K562 (cell line): ENCODE data around the gene ATG4D. TPM values are rescaled to one million over a fixed set of nuclear protein-coding genes. Genes with fewer than 3 reads are reported as not detected.

Source experiments
- DPF2 ChIP-seq: fragments of 450-650 bp; IDR thresholded peaks from 2 replicates; pipeline ENCODE4 v1.6.1; 2016
- HMG20B ChIP-seq: fragments of 250-450 bp; sonication (Bioruptor Pico); IDR thresholded peaks from 2 replicates; pipeline ENCODE4 v1.5.0; 2021; ENCODE audit warnings: mild to moderate bottlenecking
- ID3 ChIP-seq, 2 experiments: fragments of 250-450 bp in 1 of 2; fragments of 450-650 bp in 1 of 2; sonication (Bioruptor Pico) in 1 of 2; IDR thresholded peaks; 2 replicates each; pipeline versions ENCODE4 v1.6.1 to v1.8.0; 2016 to 2021; ENCODE audit warnings: mild to moderate bottlenecking in 2 of 2, moderate library complexity in 2 of 2, missing compliant biosample characterization in 1 of 2, missing genetic modification characterization in 1 of 2
- NCOA4 ChIP-seq: fragments of 450-650 bp; IDR thresholded peaks from 2 replicates; pipeline ENCODE4 v1.6.1; 2018; ENCODE audit warnings: mild to moderate bottlenecking; ENCODE audit not compliant: partially characterized antibody
- NCOA6 ChIP-seq: fragments of 450-650 bp; IDR thresholded peaks from 2 replicates; pipeline ENCODE4 v1.6.1; 2017; ENCODE audit warnings: mild to moderate bottlenecking
- NFIC ChIP-seq: fragments of 450-650 bp; IDR thresholded peaks from 2 replicates; pipeline ENCODE4 v1.6.1; 2017; ENCODE audit warnings: mild to moderate bottlenecking, inconsistent platforms
- REST ChIP-seq, 2 experiments: fragments of 450-650 bp; formaldehyde crosslinking in 1 of 2; IDR thresholded peaks; 2 replicates each; pipeline versions ENCODE4 v1.4.0 to v1.6.1; 2014 to 2020; ENCODE audit warnings: mild to moderate bottlenecking in 2 of 2, borderline replicate concordance in 1 of 2, low read depth in 1 of 2
- SRF ChIP-seq, 2 experiments: fragments of 250-450, 450-650 bp in 1 of 2; sonication (Bioruptor Pico) in 1 of 2; sonication (generic) in 1 of 2; formaldehyde crosslinking; IDR thresholded peaks; 2 replicates each; pipeline versions ENCODE4 v1.5.0 to v1.5.1; 2020 to 2022; ENCODE audit warnings: mild to moderate bottlenecking in 1 of 2, missing genetic modification reagents in 1 of 2
- ZFX ChIP-seq: sonication (generic); formaldehyde crosslinking; IDR thresholded peaks from 2 replicates; pipeline ENCODE4 v1.8.0; 2022; ENCODE audit warnings: mild to moderate bottlenecking, missing genetic modification reagents, moderate library complexity
- polyA plus RNA-seq, 8 experiments: library from polyadenylated mRNA; depleted of rRNA in 4 of 8; stranded (reverse) in 5 of 8; unstranded in 3 of 8; fragments of >200 nt; fragmentation: Nextera tagmentation in 2 of 8; fragmentation: Illumina TruSeq in 1 of 8; extraction: Ambion mirVana in 2 of 8; extraction: Trizol in 1 of 8; gene quantifications; 2 replicates each; pipeline versions ENCODE4 v1.2.1 to v1.2.3, GENCODE V29; 2011 to 2014; ENCODE audit warnings: inconsistent platforms in 1 of 8, missing spikeins in 1 of 8
- total RNA-seq, 7 experiments: library from RNA; depleted of rRNA in 6 of 7; stranded (reverse); fragments of >200 nt in 6 of 7; fragmentation: Illumina TruSeq in 2 of 7; extraction: Trizol in 2 of 7; gene quantifications; 2 replicates each; pipeline versions ENCODE4 v1.2.1 to v1.2.3, GENCODE V29; 2011 to 2021; ENCODE audit warnings: low replicate concordance in 1 of 7
- TF ChIP-seq, protein P1 (sequence below): IDR thresholded peaks from 2 replicates; pipeline ENCODE4 v1.6.1; 2016; ENCODE audit warnings: missing genetic modification characterization, missing compliant biosample characterization
- TF ChIP-seq, protein P2 (sequence below): sonication (generic); formaldehyde crosslinking; IDR thresholded peaks from 2 replicates; pipeline ENCODE4 v1.4.0; 2020; ENCODE audit warnings: mild to moderate bottlenecking, missing genetic modification reagents
- TF ChIP-seq, protein P3 (sequence below): fragments of 150-350 bp; conservative IDR thresholded peaks from 2 replicates; pipeline ENCODE4 v1.6.1; 2014; ENCODE audit warnings: low read length

The ATG4D gene
- total and polyA plus RNA-seq, 9 of the 15 experiments (the other 6 are each of a cell fraction or from before 2014, with no cell fraction given) = 0.51 to 66.1 (median 22.9) TPM

GRCh38 chr19:10510301-10510802 is 33.4 kb upstream of the ATG4D start (continued):
- TF ChIP-seq, protein P1, sequence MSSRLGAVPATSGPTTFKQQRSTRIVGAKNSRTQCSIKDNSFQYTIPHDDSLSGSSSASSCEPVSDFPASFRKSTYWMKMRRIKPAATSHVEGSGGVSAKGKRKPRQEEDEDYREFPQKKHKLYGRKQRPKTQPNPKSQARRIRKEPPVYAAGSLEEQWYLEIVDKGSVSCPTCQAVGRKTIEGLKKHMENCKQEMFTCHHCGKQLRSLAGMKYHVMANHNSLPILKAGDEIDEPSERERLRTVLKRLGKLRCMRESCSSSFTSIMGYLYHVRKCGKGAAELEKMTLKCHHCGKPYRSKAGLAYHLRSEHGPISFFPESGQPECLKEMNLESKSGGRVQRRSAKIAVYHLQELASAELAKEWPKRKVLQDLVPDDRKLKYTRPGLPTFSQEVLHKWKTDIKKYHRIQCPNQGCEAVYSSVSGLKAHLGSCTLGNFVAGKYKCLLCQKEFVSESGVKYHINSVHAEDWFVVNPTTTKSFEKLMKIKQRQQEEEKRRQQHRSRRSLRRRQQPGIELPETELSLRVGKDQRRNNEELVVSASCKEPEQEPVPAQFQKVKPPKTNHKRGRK = no peak
- peak; percentile 88 for TF ChIP-seq NFIC
- TF ChIP-seq ID3 (CRISPR knock-in tag; IDR thresholded peaks at IDR 0.05) = no peak
- no peak for TF ChIP-seq ID3 (tag; IDR thresholded peaks at IDR 0.05)
- TF ChIP-seq HMG20B (CRISPR knock-in tag) = no peak
- TF ChIP-seq, protein P2, sequence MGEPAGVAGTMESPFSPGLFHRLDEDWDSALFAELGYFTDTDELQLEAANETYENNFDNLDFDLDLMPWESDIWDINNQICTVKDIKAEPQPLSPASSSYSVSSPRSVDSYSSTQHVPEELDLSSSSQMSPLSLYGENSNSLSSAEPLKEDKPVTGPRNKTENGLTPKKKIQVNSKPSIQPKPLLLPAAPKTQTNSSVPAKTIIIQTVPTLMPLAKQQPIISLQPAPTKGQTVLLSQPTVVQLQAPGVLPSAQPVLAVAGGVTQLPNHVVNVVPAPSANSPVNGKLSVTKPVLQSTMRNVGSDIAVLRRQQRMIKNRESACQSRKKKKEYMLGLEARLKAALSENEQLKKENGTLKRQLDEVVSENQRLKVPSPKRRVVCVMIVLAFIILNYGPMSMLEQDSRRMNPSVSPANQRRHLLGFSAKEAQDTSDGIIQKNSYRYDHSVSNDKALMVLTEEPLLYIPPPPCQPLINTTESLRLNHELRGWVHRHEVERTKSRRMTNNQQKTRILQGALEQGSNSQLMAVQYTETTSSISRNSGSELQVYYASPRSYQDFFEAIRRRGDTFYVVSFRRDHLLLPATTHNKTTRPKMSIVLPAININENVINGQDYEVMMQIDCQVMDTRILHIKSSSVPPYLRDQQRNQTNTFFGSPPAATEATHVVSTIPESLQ (CRISPR knock-in tag) = no peak
- TF ChIP-seq, protein P3, sequence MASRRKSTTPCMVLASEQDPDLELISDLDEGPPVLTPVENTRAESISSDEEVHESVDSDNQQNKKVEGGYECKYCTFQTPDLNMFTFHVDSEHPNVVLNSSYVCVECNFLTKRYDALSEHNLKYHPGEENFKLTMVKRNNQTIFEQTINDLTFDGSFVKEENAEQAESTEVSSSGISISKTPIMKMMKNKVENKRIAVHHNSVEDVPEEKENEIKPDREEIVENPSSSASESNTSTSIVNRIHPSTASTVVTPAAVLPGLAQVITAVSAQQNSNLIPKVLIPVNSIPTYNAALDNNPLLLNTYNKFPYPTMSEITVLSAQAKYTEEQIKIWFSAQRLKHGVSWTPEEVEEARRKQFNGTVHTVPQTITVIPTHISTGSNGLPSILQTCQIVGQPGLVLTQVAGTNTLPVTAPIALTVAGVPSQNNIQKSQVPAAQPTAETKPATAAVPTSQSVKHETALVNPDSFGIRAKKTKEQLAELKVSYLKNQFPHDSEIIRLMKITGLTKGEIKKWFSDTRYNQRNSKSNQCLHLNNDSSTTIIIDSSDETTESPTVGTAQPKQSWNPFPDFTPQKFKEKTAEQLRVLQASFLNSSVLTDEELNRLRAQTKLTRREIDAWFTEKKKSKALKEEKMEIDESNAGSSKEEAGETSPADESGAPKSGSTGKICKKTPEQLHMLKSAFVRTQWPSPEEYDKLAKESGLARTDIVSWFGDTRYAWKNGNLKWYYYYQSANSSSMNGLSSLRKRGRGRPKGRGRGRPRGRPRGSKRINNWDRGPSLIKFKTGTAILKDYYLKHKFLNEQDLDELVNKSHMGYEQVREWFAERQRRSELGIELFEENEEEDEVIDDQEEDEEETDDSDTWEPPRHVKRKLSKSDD = no peak
- peak; percentile 34; the same call in 1 of the 2 replicates for TF ChIP-seq REST (IDR thresholded peaks at IDR 0.05; ENCODE audit: borderline replicate concordance)
- no peak for TF ChIP-seq REST (CRISPR knock-in tag; IDR thresholded peaks at IDR 0.05; ENCODE audit: low read depth)
- no peak for TF ChIP-seq ZFX
- no peak for TF ChIP-seq SRF (CRISPR knock-in tag; IDR thresholded peaks at IDR 0.05)
- no peak for TF ChIP-seq NCOA4
- TF ChIP-seq NCOA6 = no peak
- no peak for TF ChIP-seq DPF2
